ENCODE results near the gene AKR1B1.
"Not testable (repeated sequence)": the region's sequence is repeated elsewhere in the genome, so short reads cannot be mapped to it uniquely, and the experiment has no call there.

The AKR1B1 gene

GRCh38 chr7:134458806-134459698 lies at the start of gene AKR1B1:
TSS of gene AKR1B1 (minus strand) at chr7:134459100. CDS start at chr7:134459062, 38 bp downstream.
- DNase-seq: peak; percentile 84

DNA sequence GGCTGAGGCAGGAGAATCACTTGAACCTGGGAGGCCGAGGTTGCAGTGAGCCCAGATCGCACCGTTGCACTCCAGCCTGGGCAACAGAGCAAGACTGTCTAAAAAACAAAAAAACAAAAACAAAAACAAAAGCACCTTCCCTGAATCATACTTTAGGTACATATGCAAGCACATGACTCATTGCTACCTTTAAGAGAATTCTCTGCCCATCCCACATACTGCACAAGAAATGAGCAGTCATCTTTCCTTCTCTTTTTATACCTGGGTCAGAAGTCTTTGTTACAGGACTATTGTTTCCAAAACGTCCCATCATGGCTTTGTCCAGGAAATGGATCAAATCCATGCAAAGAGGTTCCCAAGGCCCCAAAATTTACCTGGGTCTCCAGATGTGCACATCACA lies 47.0 kb upstream of the AKR1B1 start:
- DNase-seq: no peak

GRCh38 chr7:134504660-134505164 lies 45.8 kb upstream of the AKR1B1 start:
- no peak for DNase-seq

- no peak for DNase-seq
Observed at GRCh38 chr7:134502463-134503371, 43.8 kb upstream of the AKR1B1 start.

GRCh38 chr7:134500982-134501381 lies 42.1 kb upstream of the AKR1B1 start:
- no peak for DNase-seq

DNA sequence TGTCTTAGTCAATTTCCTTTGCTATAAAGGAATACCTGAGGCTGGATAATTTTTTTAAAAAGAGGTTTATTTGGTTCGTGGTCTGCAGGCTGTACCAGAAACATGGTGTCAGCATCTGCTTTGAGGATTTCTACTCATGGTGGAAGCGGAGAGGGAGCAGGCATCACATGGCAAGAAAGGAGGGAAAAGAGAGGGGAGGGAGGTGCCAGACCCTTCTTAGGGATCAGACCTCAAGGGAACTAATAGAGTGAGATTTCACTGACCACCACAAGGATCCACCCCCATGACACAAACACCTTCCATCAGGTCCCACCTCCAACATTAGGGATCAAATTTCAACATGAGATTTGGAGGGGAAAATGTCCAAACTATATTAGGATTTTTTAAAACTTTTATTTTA lies 41.5 kb upstream of the AKR1B1 start:
- no peak for DNase-seq

- no peak for DNase-seq
Observed at GRCh38 chr7:134495546-134495945, 36.6 kb upstream of the AKR1B1 start.

- DNase-seq: no peak
Observed at GRCh38 chr7:134493091-134493490, 34.2 kb upstream of the AKR1B1 start.

GRCh38 chr7:134487721-134488120 lies 28.8 kb upstream of the AKR1B1 start:
- not testable (repeated sequence) for DNase-seq

- DNase-seq: no peak
Observed at GRCh38 chr7:134485203-134485602, 26.3 kb upstream of the AKR1B1 start.

- no peak for DNase-seq
Observed at GRCh38 chr7:134483296-134483695, 24.4 kb upstream of the AKR1B1 start.

DNA sequence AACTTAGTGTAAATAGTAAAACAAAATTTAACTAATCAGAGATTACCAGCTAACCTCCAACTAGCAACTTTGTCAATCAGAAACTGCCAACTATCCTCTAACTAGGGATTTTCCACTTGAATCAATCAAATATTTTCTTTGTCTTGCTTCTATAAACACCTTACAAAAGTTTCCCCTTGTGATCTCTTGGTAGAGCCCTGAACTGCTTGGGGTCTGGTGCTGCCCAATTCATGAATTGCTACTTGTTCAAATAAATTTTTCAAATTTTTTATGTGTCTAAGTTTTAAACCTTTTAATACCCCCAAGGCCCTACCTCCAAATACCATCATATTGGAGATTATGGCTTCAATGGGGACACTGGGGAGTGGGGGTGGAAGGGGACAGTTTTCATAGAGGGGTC lies 24.0 kb upstream of the AKR1B1 start:
- DNase-seq: no peak

- DNase-seq: no peak
Observed at GRCh38 chr7:134481167-134481566, 22.3 kb upstream of the AKR1B1 start.

DNA sequence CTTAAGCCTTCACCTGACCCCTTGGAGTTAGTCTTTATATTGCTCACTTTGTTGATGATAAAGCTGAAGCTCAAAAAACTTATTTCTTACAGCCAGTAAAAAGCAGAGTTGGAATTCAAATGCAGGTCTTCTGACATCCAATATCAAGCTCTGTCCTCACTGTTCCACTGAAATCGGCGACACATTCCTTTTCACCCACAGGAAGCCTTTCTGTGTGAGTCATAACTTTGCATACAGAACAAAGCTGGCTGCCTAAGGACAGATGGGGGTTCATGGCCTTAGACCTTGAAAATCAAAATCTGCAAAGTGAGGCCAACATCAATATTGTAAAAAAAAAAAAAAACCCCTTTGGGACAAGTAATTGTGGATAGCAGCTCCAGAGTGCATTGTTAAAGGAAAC lies 21.8 kb upstream of the AKR1B1 start:
- no peak for DNase-seq

GRCh38 chr7:134480202-134480601 lies 21.3 kb upstream of the AKR1B1 start:
- no peak for DNase-seq

- DNase-seq: no peak
Observed at GRCh38 chr7:134478707-134479106, 19.8 kb upstream of the AKR1B1 start.

DNA sequence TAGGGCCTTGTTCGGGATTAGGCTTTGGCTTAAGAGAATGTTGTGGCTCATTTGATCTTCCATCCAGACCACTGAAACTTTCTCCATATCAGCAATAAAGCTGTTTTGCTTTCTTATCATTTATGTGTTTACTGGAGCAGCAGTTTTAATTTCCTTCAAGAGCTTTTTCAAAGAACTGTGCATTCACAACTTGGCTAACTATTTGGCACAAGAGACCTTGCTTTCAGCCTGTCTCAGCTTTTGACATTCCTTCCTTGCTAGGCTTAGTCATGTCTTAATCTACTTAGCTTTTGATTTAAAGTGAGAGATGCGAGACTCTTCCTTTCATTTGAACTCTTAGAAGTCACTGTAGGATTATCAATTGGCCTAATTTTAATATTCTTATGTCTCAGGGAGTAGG lies 19.1 kb upstream of the AKR1B1 start:
- no peak for DNase-seq

DNA sequence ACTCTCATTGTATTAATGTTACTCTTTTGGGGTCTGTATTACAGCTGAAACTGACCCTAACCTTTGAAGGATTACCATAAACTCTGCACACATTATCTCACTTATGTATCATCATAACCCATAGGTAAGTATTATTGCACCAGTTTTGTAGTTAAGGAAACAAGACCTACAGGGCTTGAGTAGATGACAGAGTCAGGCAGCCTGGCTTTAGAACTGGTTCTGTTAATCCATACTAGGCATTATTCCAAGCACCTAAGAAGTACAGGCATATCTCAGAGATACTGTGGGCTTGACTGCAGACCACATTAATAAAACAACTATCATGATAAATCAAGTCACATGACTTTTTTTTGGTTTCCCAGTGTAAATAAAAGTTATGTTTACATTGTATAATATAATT lies 17.1 kb upstream of the AKR1B1 start:
- DNase-seq: no peak

DNA sequence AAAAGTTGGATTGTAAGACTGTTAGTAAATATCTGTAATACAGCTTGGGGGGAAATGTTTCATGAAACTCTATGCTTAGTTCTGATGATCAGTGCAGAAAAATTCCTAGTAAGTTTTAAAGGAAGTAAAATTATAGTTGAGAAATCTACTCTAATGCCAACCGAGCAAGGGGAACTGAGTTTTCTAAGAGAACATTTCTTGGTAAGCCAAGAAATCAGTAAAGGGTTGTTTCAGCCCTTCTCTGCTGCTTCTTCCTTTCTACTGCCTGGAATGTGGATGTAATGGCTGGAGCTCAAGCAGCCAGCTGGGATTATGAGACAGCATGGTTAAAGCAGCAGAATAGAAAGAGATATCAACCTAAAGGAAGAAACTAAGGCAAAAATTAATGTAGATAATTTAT lies 15.9 kb upstream of the AKR1B1 start:
- DNase-seq: no peak

- no peak for DNase-seq
Observed at GRCh38 chr7:134473861-134474291, 15.0 kb upstream of the AKR1B1 start.

GRCh38 chr7:134472572-134473244 lies 13.8 kb upstream of the AKR1B1 start:
- DNase-seq: no peak

DNA sequence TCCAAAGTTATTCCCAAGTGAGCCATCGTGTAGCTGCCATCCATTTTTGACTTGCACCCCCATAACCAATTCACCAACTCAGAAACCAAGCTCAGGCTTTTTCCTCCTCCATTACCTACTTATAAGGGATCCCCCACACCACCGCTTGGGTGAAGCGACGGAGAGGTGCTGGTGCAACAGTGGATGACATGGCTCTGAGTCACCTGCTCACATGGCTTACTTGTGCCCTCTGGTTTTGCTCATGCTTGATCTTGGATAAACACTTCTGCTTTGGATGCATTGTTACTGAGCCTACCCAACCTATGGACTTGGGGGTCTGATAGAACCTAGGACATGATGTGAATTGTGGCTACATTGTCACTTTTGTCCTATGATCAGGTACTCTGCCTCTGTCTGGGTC lies 12.0 kb upstream of the AKR1B1 start:
- no peak for DNase-seq

GRCh38 chr7:134469622-134470021 lies 10.7 kb upstream of the AKR1B1 start:
- DNase-seq: no peak

Data from activated CD4-positive, alpha-beta T cell treated with anti-CD3 and anti-CD28 coated beads, Interleukin-2, amount 50 U/mL, for 1 hour (primary cell).